IMR-90 (cell line): ENCODE results near the gene ZNF292. TPM values are rescaled to one million over a fixed set of nuclear protein-coding genes. Genes with fewer than 3 reads are reported as not detected.

Experiments
- ATAC-seq: fragments of 200-7000 bp; cut with Tn5 transposase; 2 replicates; pipeline ENCODE4 v1.9.1; 2020; ENCODE audit warnings: low read depth, mild to moderate bottlenecking, moderate library complexity
- BruUV-seq: library from RNA; stranded (reverse); fragments of 400-500 nt; replicated peaks from 2 replicates; lab custom pipeline; 2021; lab: Mats Ljungman, UMichigan
- CTCF ChIA-PET: fragments of 300-600 bp; formaldehyde crosslinking; extraction: SDS; loops from one replicate; lab custom pipeline; 2021; ENCODE audit warnings: antibody characterized with exemption; lab: Yijun Ruan, JAX
- POLR2A ChIA-PET: fragments of 300-600 bp; sonication (Branson Sonifier 250); formaldehyde crosslinking; loops from one replicate; lab custom pipeline; 2022; ENCODE audit warnings: antibody characterized with exemption; ENCODE audit not compliant: unreplicated experiment; lab: Charles Lee
- DNase-seq: peaks from one replicate; pipeline ENCODE4 v3.0.0; 2013
- H2AFZ ChIP-seq: replicated peaks from 2 replicates; pipeline ENCODE3; 2013; ENCODE audit warnings: low read length, mild to moderate bottlenecking; ENCODE audit not compliant: poor library complexity
- H2AK5ac ChIP-seq: 2 replicates; pipeline ENCODE4 v1.6.1; 2013; ENCODE audit warnings: low read depth, low read length, inconsistent platforms
- H2AK9ac ChIP-seq: replicated peaks from 2 replicates; pipeline ENCODE3; 2013; ENCODE audit warnings: mild to moderate bottlenecking, low read depth, low read length, moderate library complexity; ENCODE audit not compliant: poor library complexity
- H2BK120ac ChIP-seq: 2 replicates; pipeline ENCODE4 v1.6.1; 2013; ENCODE audit warnings: low read depth, low read length, inconsistent platforms
- H2BK15ac ChIP-seq: 3 replicates; pipeline ENCODE4 v1.6.1; 2013; ENCODE audit warnings: low read depth, low read length, inconsistent platforms
- H2BK20ac ChIP-seq: 2 replicates; pipeline ENCODE4 v1.6.1; 2013; ENCODE audit warnings: low read depth, mild to moderate bottlenecking, inconsistent platforms, low read length, moderate library complexity
- H2BK5ac ChIP-seq: 2 replicates; pipeline ENCODE4 v1.6.1; 2013; ENCODE audit warnings: mild to moderate bottlenecking, low read depth, low read length, inconsistent platforms; ENCODE audit not compliant: poor library complexity, severe bottlenecking
- H3K14ac ChIP-seq: replicated peaks from 2 replicates; pipeline ENCODE4 v1.6.1; 2013; ENCODE audit warnings: low read depth, low read length, inconsistent platforms
- H3K18ac ChIP-seq: 2 replicates; pipeline ENCODE4 v1.6.1; 2013; ENCODE audit warnings: low read depth, low read length, control low read depth
- H3K23ac ChIP-seq: 2 replicates; pipeline ENCODE4 v1.6.1; 2013; ENCODE audit warnings: low read depth, low read length, inconsistent platforms
- H3K27ac ChIP-seq: 2 replicates; pipeline ENCODE4 v1.5.1; 2013; ENCODE audit warnings: mild to moderate bottlenecking, control low read depth, low read length; ENCODE audit not compliant: insufficient read depth
- H3K27me3 ChIP-seq: 2 replicates; pipeline ENCODE4 v1.6.1; 2013; ENCODE audit warnings: low read length; ENCODE audit not compliant: control insufficient read depth, insufficient read depth
- H3K36me3 ChIP-seq: 2 replicates; pipeline ENCODE4 v1.6.1; 2013; ENCODE audit warnings: low read length, mixed read lengths; ENCODE audit not compliant: control insufficient read depth, insufficient read depth
- H3K4ac ChIP-seq: 2 replicates; pipeline ENCODE4 v1.6.1; 2013; ENCODE audit warnings: low read depth, low read length, inconsistent platforms
- H3K4me1 ChIP-seq: 2 replicates; pipeline ENCODE4 v1.6.1; 2013; ENCODE audit warnings: low read length, mixed read lengths; ENCODE audit not compliant: control insufficient read depth, insufficient read depth
- H3K4me2 ChIP-seq: 2 replicates; pipeline ENCODE4 v1.6.1; 2013; ENCODE audit warnings: low read depth, mild to moderate bottlenecking, control low read depth, low read length, moderate library complexity
- H3K4me3 ChIP-seq: 2 replicates; pipeline ENCODE4 v1.5.1; 2013; ENCODE audit warnings: low read depth, mild to moderate bottlenecking, control low read depth, low read length, moderate library complexity; ENCODE audit not compliant: insufficient read depth
- H3K56ac ChIP-seq: 2 replicates; pipeline ENCODE4 v1.6.1; 2013; ENCODE audit warnings: low read length, inconsistent platforms; ENCODE audit not compliant: insufficient read depth; ENCODE audit errors: extremely low read depth
- H3K79me1 ChIP-seq, 2 experiments: 2 replicates each; pipeline ENCODE4 v1.6.1; 2013; ENCODE audit warnings: low read length in 2 of 2, inconsistent platforms in 1 of 2, low read depth in 1 of 2
- H3K9ac ChIP-seq: 2 replicates; pipeline ENCODE4 v1.6.1; 2013; ENCODE audit warnings: low read depth, low read length, control low read depth
- H3K9me1 ChIP-seq: 2 replicates; pipeline ENCODE4 v1.6.1; 2013; ENCODE audit warnings: low read length, inconsistent platforms; ENCODE audit not compliant: insufficient read depth
- H3K9me3 ChIP-seq: 2 replicates; pipeline ENCODE4 v1.6.1; 2013; ENCODE audit warnings: low read length; ENCODE audit not compliant: control insufficient read depth, insufficient read depth
- H4K20me1 ChIP-seq: 2 replicates; pipeline ENCODE4 v1.6.1; 2013; ENCODE audit warnings: low read length, inconsistent platforms; ENCODE audit not compliant: insufficient read depth
- H4K5ac ChIP-seq: 2 replicates; pipeline ENCODE4 v1.6.1; 2013; ENCODE audit warnings: mild to moderate bottlenecking, low read depth, low read length, control low read depth
- H4K8ac ChIP-seq, 2 experiments: 2 replicates each; pipeline ENCODE4 v1.6.1; 2013; ENCODE audit warnings: low read depth in 2 of 2, low read length in 2 of 2, control low read depth in 1 of 2, inconsistent platforms in 1 of 2
- H4K91ac ChIP-seq: 2 replicates; pipeline ENCODE4 v1.6.1; 2013; ENCODE audit warnings: low read depth, low read length, inconsistent platforms; ENCODE audit not compliant: insufficient read depth
- BHLHE40 ChIP-seq: fragments of 150-350 bp; IDR thresholded peaks from 2 replicates; pipeline ENCODE4 v1.6.1; 2016; ENCODE audit warnings: mild to moderate bottlenecking, low read depth, low read length
- CEBPB ChIP-seq: IDR thresholded peaks from 2 replicates; pipeline ENCODE4 v1.6.1; 2012; ENCODE audit warnings: low read depth, low read length, improper control_type of control experiment
- CHD1 ChIP-seq: IDR thresholded peaks from 2 replicates; pipeline ENCODE4 v1.6.1; 2012; ENCODE audit warnings: low read depth, low read length, improper control_type of control experiment
- MAFK ChIP-seq: IDR thresholded peaks from 2 replicates; pipeline ENCODE4 v1.6.1; 2012; ENCODE audit warnings: low read depth, low read length, improper control_type of control experiment
- NFE2L2 ChIP-seq: fragments of 150-350 bp; IDR thresholded peaks from 2 replicates; pipeline ENCODE4 v1.6.1; 2016; ENCODE audit warnings: low read depth, mild to moderate bottlenecking, low read length
- SMC3 ChIP-seq: fragments of 150-350 bp; IDR thresholded peaks from 2 replicates; pipeline ENCODE4 v1.6.1; 2016; ENCODE audit warnings: low read depth, mild to moderate bottlenecking, antibody characterized with exemption, low read length, moderate library complexity
- WGBS, 2 experiments: methylation state at CpG; one replicate each; pipeline versions ENCODE4 v1.1.5 to v1.1.7; 2013; ENCODE audit warnings: missing lambda C conversion rate in 2 of 2; ENCODE audit not compliant: insufficient read length in 1 of 2; ENCODE audit errors: extremely low coverage in 2 of 2; 5-methylcytosine and 5-hydroxymethylcytosine counted together
- dilution Hi-C: fragments of 300-500 bp; cut with HindIII; formaldehyde crosslinking; loops from one replicate; pipeline ENCODE4 v1.14.3; 2018; ENCODE audit warnings: low sequenced_read_pairs; ENCODE audit not compliant: unreplicated experiment
- in situ Hi-C: fragments of 300-500 bp; cut with MboI; formaldehyde crosslinking; loops from 3 replicates; pipeline ENCODE4 v1.14.3; 2019; ENCODE audit warnings: low sequenced_read_pairs, inconsistent platforms, mixed read lengths
- intact Hi-C: fragments of 100-400 bp; cut with micrococcal nuclease; formaldehyde crosslinking; loops from 2 replicates; pipeline ENCODE4 v1.10.0; 2022
- polyA plus RNA-seq, 3 experiments: library from polyadenylated mRNA; depleted of rRNA; stranded (reverse); fragments of >200 nt; gene quantifications; 2 replicates each; pipeline ENCODE4 v1.2.3, GENCODE V29; 2012; ENCODE audit warnings: low replicate concordance in 1 of 3
- total RNA-seq: library from RNA; depleted of rRNA; stranded (reverse); fragments of >200 nt; gene quantifications from 2 replicates; pipeline ENCODE4 v1.2.3, GENCODE V29; 2012
- TF ChIP-seq, protein P1 (sequence below): conservative IDR thresholded peaks from 2 replicates; pipeline ENCODE4 v1.5.1; 2012; ENCODE audit warnings: mild to moderate bottlenecking, low read depth, low read length, improper control_type of control experiment

Gene ZNF292
- total and polyA plus RNA-seq, 2 of the 4 experiments (the other 2 are of a cell fraction): 5.5 to 28.3 TPM

DNA sequence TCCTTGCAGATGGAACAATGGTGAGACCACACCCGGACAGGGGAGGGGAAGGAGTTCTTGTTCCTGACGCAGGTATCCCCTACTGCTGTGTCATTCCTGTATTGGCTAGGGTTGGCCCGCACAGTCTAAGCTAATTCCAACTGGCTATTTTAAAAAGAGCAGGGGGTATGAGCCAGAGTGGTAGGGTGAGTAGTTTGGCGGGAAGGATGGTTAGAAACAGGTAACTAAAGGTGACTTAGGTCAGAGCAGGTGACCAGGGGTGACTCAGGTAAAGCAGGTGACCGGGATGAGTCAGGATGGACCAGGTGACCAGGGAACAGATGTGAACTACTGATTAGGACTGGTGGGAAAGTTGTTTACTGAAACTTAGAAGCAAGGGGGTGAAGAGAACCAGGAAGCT, 58.0 kb downstream of the ZNF292 start:
- no peak overlapping the region for H4K8ac ChIP-seq
- dilution Hi-C loops: no loop called here
- H3K18ac ChIP-seq: no peak overlapping the region
- H4K20me1 ChIP-seq: peaks cover 58% of the 10 kb centered on the region
- no peaks in the 10 kb centered on the region for H3K27me3 ChIP-seq
- ATAC-seq (no peak), DNase-seq (no peak)
- peaks cover 32 to 54% of the 10 kb centered on the region in 2 experiments for H3K79me1 ChIP-seq
- H3K9me1 ChIP-seq: peaks cover 7% of the 10 kb centered on the region
- H3K56ac ChIP-seq: no peak overlapping the region
- ChIA-PET POLR2A (no interaction called here), CTCF (no interaction called here)
- intact Hi-C loops: no loop called here
- no peaks in the 10 kb centered on the region for H3K9me3 ChIP-seq
- H2BK120ac ChIP-seq: no peak overlapping the region
- H2BK20ac ChIP-seq: no peak overlapping the region
- H3K9ac ChIP-seq: no peak overlapping the region
- TF ChIP-seq, protein P1, sequence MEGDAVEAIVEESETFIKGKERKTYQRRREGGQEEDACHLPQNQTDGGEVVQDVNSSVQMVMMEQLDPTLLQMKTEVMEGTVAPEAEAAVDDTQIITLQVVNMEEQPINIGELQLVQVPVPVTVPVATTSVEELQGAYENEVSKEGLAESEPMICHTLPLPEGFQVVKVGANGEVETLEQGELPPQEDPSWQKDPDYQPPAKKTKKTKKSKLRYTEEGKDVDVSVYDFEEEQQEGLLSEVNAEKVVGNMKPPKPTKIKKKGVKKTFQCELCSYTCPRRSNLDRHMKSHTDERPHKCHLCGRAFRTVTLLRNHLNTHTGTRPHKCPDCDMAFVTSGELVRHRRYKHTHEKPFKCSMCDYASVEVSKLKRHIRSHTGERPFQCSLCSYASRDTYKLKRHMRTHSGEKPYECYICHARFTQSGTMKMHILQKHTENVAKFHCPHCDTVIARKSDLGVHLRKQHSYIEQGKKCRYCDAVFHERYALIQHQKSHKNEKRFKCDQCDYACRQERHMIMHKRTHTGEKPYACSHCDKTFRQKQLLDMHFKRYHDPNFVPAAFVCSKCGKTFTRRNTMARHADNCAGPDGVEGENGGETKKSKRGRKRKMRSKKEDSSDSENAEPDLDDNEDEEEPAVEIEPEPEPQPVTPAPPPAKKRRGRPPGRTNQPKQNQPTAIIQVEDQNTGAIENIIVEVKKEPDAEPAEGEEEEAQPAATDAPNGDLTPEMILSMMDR: no peak
- TF ChIP-seq SMC3 (no peak), CHD1 (no peak), BHLHE40 (no peak), CEBPB (no peak), NFE2L2 (no peak), MAFK (no peak)
- BruUV-seq: no TSS peak
- no peak overlapping the region for H3K27ac ChIP-seq
- H2AFZ ChIP-seq: no peak overlapping the region
- H2BK15ac ChIP-seq: no peak overlapping the region
- in situ Hi-C loops: no loop called here
- H3K4me3 ChIP-seq: no peak overlapping the region
- H3K23ac ChIP-seq: no peak overlapping the region
- WGBS, 2 experiments: 100% methylated on average over 1 of the region's 5 CpGs; no CpG with 5 or more reads in 1 of the 2 experiments
- no peak overlapping the region for H3K4ac ChIP-seq
- H2AK5ac ChIP-seq: no peak overlapping the region
- H3K14ac ChIP-seq: no peak overlapping the region
- no peak overlapping the region for H2AK9ac ChIP-seq
- no peak overlapping the region for H4K91ac ChIP-seq
- no peak overlapping the region for H3K4me2 ChIP-seq
- no peak overlapping the region for H4K5ac ChIP-seq
- no peak overlapping the region for H2BK5ac ChIP-seq
- peaks cover 5% of the 10 kb centered on the region for H3K36me3 ChIP-seq
- H3K4me1 ChIP-seq: peaks cover 8% of the 10 kb centered on the region
